Stimulated activated CD8-positive, alpha-beta memory T cell treated with anti-CD3 and anti-CD28 coated beads, Interleukin-12 subunit alpha, Interleukin-12 subunit beta, amount 100 ng/mL, for 24 hours (primary cell): Measurements from ENCODE around the gene EVC2.

Source experiments
- DNase-seq: peaks from one replicate; pipeline ENCODE4 v3.0.0-alpha.2; 2020; ENCODE audit errors: extremely low read depth

The EVC2 gene

GRCh38 chr4:5708449-5709206, at the start of gene EVC2:
EVC2 (minus strand) TSS chr4:5708559; CDS start chr4:5708513, 46 bp downstream.
- DNase-seq: no peak

GRCh38 chr4:5757954-5758353, 49.6 kb upstream of the EVC2 start:
- DNase-seq: no peak

GRCh38 chr4:5757536-5757935, 49.2 kb upstream of the EVC2 start:
- DNase-seq: no peak

- no peak for DNase-seq
Measured at GRCh38 chr4:5757091-5757490, 48.7 kb upstream of the EVC2 start.

GRCh38 chr4:5756271-5756670, 47.9 kb upstream of the EVC2 start:
- DNase-seq: no peak

- DNase-seq: no peak
Measured at GRCh38 chr4:5755679-5756078, 47.3 kb upstream of the EVC2 start.

- no peak for DNase-seq
Measured at GRCh38 chr4:5755161-5755560, 46.8 kb upstream of the EVC2 start.

GRCh38 chr4:5754529-5754881, 46.1 kb upstream of the EVC2 start:
- no peak for DNase-seq

GRCh38 chr4:5753766-5754528, 45.6 kb upstream of the EVC2 start:
- no peak for DNase-seq

- DNase-seq: no peak
Measured at GRCh38 chr4:5753366-5753765, 45.0 kb upstream of the EVC2 start.

GRCh38 chr4:5752376-5753184, 44.2 kb upstream of the EVC2 start:
- no peak for DNase-seq

- no peak for DNase-seq
Measured at GRCh38 chr4:5751666-5752375, 43.5 kb upstream of the EVC2 start.

GRCh38 chr4:5750946-5751665, 42.7 kb upstream of the EVC2 start:
- no peak for DNase-seq

GRCh38 chr4:5750052-5750945, 41.9 kb upstream of the EVC2 start:
- no peak for DNase-seq

GRCh38 chr4:5749568-5749967, 41.2 kb upstream of the EVC2 start:
- DNase-seq: no peak

GRCh38 chr4:5747738-5748375, 39.5 kb upstream of the EVC2 start:
- DNase-seq: no peak

- DNase-seq: no peak
Measured at GRCh38 chr4:5746829-5747737, 38.7 kb upstream of the EVC2 start.

GRCh38 chr4:5746250-5746649, 37.9 kb upstream of the EVC2 start:
- no peak for DNase-seq

GRCh38 chr4:5742968-5743367, 34.6 kb upstream of the EVC2 start:
- DNase-seq: no peak
